Measurements from ENCODE around the gene PRRX2.

- TF ChIP-seq ZNF274 (IDR thresholded peaks at IDR 0.05; ENCODE audit: low read length) = no peak
- TF ChIP-seq ZNF274 (tag by site-specific recombination; IDR thresholded peaks at IDR 0.05; ENCODE audit: borderline replicate concordance) = no peak
- TF ChIP-seq, protein P1, sequence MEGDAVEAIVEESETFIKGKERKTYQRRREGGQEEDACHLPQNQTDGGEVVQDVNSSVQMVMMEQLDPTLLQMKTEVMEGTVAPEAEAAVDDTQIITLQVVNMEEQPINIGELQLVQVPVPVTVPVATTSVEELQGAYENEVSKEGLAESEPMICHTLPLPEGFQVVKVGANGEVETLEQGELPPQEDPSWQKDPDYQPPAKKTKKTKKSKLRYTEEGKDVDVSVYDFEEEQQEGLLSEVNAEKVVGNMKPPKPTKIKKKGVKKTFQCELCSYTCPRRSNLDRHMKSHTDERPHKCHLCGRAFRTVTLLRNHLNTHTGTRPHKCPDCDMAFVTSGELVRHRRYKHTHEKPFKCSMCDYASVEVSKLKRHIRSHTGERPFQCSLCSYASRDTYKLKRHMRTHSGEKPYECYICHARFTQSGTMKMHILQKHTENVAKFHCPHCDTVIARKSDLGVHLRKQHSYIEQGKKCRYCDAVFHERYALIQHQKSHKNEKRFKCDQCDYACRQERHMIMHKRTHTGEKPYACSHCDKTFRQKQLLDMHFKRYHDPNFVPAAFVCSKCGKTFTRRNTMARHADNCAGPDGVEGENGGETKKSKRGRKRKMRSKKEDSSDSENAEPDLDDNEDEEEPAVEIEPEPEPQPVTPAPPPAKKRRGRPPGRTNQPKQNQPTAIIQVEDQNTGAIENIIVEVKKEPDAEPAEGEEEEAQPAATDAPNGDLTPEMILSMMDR (tag by site-specific recombination; IDR thresholded peaks at IDR 0.05) = no peak
- TF ChIP-seq ZNF792 (tag by site-specific recombination; IDR thresholded peaks at IDR 0.05) = no peak
- TF ChIP-seq ZBTB10 (tag by site-specific recombination; IDR thresholded peaks at IDR 0.05) = no peak
- TF ChIP-seq, protein P2, sequence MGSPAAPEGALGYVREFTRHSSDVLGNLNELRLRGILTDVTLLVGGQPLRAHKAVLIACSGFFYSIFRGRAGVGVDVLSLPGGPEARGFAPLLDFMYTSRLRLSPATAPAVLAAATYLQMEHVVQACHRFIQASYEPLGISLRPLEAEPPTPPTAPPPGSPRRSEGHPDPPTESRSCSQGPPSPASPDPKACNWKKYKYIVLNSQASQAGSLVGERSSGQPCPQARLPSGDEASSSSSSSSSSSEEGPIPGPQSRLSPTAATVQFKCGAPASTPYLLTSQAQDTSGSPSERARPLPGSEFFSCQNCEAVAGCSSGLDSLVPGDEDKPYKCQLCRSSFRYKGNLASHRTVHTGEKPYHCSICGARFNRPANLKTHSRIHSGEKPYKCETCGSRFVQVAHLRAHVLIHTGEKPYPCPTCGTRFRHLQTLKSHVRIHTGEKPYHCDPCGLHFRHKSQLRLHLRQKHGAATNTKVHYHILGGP (tag by site-specific recombination; IDR thresholded peaks at IDR 0.05) = no peak
These were observed 4.5 kb downstream of the PRRX2 start for GRCh38 chr9:129669946-129670345.

Data from HEK293 (cell line).